SU-DHL-6 (cell line): ENCODE measurements around the gene SLC39A11.
"Not testable (repeated sequence)": the region's sequence is repeated elsewhere in the genome, so short reads cannot be mapped to it uniquely, and the experiment has no call there.

Experiments
- CTCF ChIP-seq: fragments of 200-600 bp; sonication (generic); IDR thresholded peaks from one replicate; pipeline ENCODE4 v1.5.1; 2017; ENCODE audit warnings: antibody characterized with exemption, mild to moderate bottlenecking, low read length, moderate library complexity; ENCODE audit not compliant: insufficient read depth, poor library complexity, severe bottlenecking
- EZH2phosphoT487 ChIP-seq: fragments of 200-600 bp; sonication (generic), shearing (Covaris generic); conservative IDR thresholded peaks from 2 replicates; pipeline ENCODE4 v1.6.1; 2018; ENCODE audit warnings: mild to moderate bottlenecking, antibody characterized with exemption, low read length, moderate library complexity, mixed read lengths

DNA sequence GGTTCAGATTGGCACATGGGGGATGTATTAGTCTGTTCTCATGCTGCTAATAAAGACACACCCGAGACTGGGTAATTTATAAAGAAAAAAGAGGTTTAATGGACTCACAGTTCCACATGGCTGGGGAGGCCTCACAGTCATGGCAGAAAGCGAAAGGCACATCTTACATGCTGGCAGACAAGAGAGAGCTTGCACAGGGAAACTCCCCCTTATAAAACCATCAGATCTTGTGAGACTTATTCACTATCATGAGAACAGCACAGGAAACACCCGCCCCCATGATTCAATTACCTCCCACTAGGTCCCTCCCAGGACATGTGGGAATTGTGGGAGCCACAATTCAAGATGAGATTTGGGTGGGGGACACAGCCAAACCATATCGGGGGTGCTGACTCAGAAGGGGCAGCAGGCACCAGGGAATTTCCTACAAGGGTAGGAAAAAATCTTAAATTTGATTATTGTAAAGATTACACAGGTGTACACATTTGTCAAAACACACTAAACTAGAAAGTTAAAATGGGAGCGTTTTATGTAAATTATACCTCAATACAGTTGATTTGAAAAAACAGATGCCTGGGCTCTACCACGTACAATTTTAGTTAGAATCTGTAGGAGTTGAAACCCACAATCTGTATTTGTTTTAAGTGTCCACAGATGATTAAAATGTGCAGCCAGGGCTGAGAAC is 99.6 kb downstream of the SLC39A11 start:
- not testable (repeated sequence) for TF ChIP-seq CTCF, EZH2phosphoT487
